Measurements from ENCODE around the gene HYAL4.

- TF ChIP-seq CTCF (IDR thresholded peaks at IDR 0.05) = no peak
- TF ChIP-seq POLR2A (IDR thresholded peaks at IDR 0.05) = no peak
Measured at GRCh38 chr7:123864436-123864835, 19.5 kb downstream of the HYAL4 start.
